HG03460 (cell line): ENCODE results near the gene DNAH7.
"Not testable (repeated sequence)": the region's sequence is repeated elsewhere in the genome, so short reads cannot be mapped to it uniquely, and the experiment has no call there.

Experiments
- ATAC-seq: cut with Tn5 transposase; IDR thresholded peaks from one replicate; pipeline ENCODE4 v1.9.1; 2021; ENCODE audit not compliant: unreplicated experiment

Gene DNAH7

GRCh38 chr2:195984923-195985726 lies 83.5 kb downstream of the DNAH7 start:
- ATAC-seq = no peak

GRCh38 chr2:195967336-195967735 lies 101.3 kb downstream of the DNAH7 start:
- ATAC-seq = no peak

GRCh38 chr2:195961873-195962272 lies 106.8 kb downstream of the DNAH7 start:
- peak; percentile 87 for ATAC-seq

- no peak for ATAC-seq
Observed at GRCh38 chr2:195959341-195959740, 109.3 kb downstream of the DNAH7 start.

- no peak for ATAC-seq
Observed at GRCh38 chr2:195956725-195957124, 111.9 kb downstream of the DNAH7 start.

GRCh38 chr2:195945056-195945455 lies 123.6 kb downstream of the DNAH7 start:
- ATAC-seq = no peak

- no peak for ATAC-seq
Observed at GRCh38 chr2:195937176-195937575, 131.5 kb downstream of the DNAH7 start.

- ATAC-seq = no peak
Observed at GRCh38 chr2:195934484-195934883, 134.2 kb downstream of the DNAH7 start.

GRCh38 chr2:195929531-195929930 lies 139.1 kb downstream of the DNAH7 start:
- no peak for ATAC-seq

GRCh38 chr2:195925120-195925519 lies 143.5 kb downstream of the DNAH7 start:
- no peak for ATAC-seq

GRCh38 chr2:195923889-195924288 lies 144.7 kb downstream of the DNAH7 start:
- no peak for ATAC-seq

GRCh38 chr2:195917021-195917600 lies 151.5 kb downstream of the DNAH7 start:
- ATAC-seq = not testable (repeated sequence)

- ATAC-seq = no peak
Observed at GRCh38 chr2:195912079-195912478, 156.6 kb downstream of the DNAH7 start.

GRCh38 chr2:195910570-195910969 lies 158.1 kb downstream of the DNAH7 start:
- no peak for ATAC-seq

- no peak for ATAC-seq
Observed at GRCh38 chr2:195909926-195910325, 158.7 kb downstream of the DNAH7 start.

- no peak for ATAC-seq
Observed at GRCh38 chr2:195907474-195907873, 161.2 kb downstream of the DNAH7 start.

GRCh38 chr2:195903956-195904355 lies 164.7 kb downstream of the DNAH7 start:
- no peak for ATAC-seq

- no peak for ATAC-seq
Observed at GRCh38 chr2:195902857-195903256, 165.8 kb downstream of the DNAH7 start.

- no peak for ATAC-seq
Observed at GRCh38 chr2:195899226-195899625, 169.4 kb downstream of the DNAH7 start.

- ATAC-seq = no peak
Observed at GRCh38 chr2:195898505-195899191, 170.0 kb downstream of the DNAH7 start.

- no peak for ATAC-seq
Observed at GRCh38 chr2:195891081-195891480, 177.6 kb downstream of the DNAH7 start.

GRCh38 chr2:195879153-195879552 lies 189.5 kb downstream of the DNAH7 start:
- ATAC-seq = no peak
